Body of pancreas (tissue), 4 donors: ENCODE data around the gene XAGE3.
"Not testable (repeated sequence)": the region's sequence is repeated elsewhere in the genome, so short reads cannot be mapped to it uniquely, and the experiment has no call there.

Experiments
- POLR2A ChIP-seq, 3 donors: fragments of 450-650 bp; IDR thresholded peaks; one replicate each; pipeline ENCODE4 v1.6.1; 2016; ENCODE audit warnings: antibody characterized with exemption in 3 of 3, mild to moderate bottlenecking in 2 of 3
- TF ChIP-seq, protein P1 (sequence below), 7 experiments: fragments of 450-650 bp in 4 of 7; fragments of 200-600 bp in 3 of 7; sonication (generic) in 3 of 7; IDR thresholded peaks; one replicate each; pipeline ENCODE4 v1.5.1; 2016 to 2019; ENCODE audit warnings: antibody characterized with exemption in 7 of 7

- TF ChIP-seq, protein P1, sequence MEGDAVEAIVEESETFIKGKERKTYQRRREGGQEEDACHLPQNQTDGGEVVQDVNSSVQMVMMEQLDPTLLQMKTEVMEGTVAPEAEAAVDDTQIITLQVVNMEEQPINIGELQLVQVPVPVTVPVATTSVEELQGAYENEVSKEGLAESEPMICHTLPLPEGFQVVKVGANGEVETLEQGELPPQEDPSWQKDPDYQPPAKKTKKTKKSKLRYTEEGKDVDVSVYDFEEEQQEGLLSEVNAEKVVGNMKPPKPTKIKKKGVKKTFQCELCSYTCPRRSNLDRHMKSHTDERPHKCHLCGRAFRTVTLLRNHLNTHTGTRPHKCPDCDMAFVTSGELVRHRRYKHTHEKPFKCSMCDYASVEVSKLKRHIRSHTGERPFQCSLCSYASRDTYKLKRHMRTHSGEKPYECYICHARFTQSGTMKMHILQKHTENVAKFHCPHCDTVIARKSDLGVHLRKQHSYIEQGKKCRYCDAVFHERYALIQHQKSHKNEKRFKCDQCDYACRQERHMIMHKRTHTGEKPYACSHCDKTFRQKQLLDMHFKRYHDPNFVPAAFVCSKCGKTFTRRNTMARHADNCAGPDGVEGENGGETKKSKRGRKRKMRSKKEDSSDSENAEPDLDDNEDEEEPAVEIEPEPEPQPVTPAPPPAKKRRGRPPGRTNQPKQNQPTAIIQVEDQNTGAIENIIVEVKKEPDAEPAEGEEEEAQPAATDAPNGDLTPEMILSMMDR (IDR thresholded peaks at IDR 0.05): not testable (repeated sequence)
- TF ChIP-seq POLR2A (IDR thresholded peaks at IDR 0.05): not testable (repeated sequence)
These were observed 10.8 kb downstream of the XAGE3 start for GRCh38 chrX:52856991-52857525.
